Activated effector memory CD4-positive, alpha-beta T cell treated with anti-CD3 and anti-CD28 coated beads, Interleukin-2, amount 50 U/mL, for 16 hours (primary cell): ENCODE data around the gene C12orf54.
"Not testable (repeated sequence)": the region's sequence is repeated elsewhere in the genome, so short reads cannot be mapped to it uniquely, and the experiment has no call there.

Source experiments
- DNase-seq: peaks from one replicate; pipeline ENCODE4 v3.0.0-alpha.2; 2020

Gene C12orf54

GRCh38 chr12:48512855-48513254 lies 30.6 kb downstream of the C12orf54 start:
- no peak for DNase-seq

- DNase-seq = no peak
Observed at GRCh38 chr12:48514728-48515127, 32.4 kb downstream of the C12orf54 start.

GRCh38 chr12:48520381-48520780 lies 38.1 kb downstream of the C12orf54 start:
- not testable (repeated sequence) for DNase-seq

- DNase-seq = no peak
Observed at GRCh38 chr12:48525332-48525731, 43.0 kb downstream of the C12orf54 start, which contains the start of gene OR8S1. TSS of gene OR8S1 (plus strand) at chr12:48525632. CDS start at chr12:48525632, 0 bp downstream.

- no peak for DNase-seq
Observed at GRCh38 chr12:48527891-48528670, 45.8 kb downstream of the C12orf54 start.

GRCh38 chr12:48532601-48533000 lies 50.3 kb downstream of the C12orf54 start:
- DNase-seq = no peak

- no peak for DNase-seq
Observed at GRCh38 chr12:48536602-48537001, 54.3 kb downstream of the C12orf54 start.

- peak; percentile 76 for DNase-seq
Observed at GRCh38 chr12:48542300-48542928, 60.1 kb downstream of the C12orf54 start.

- DNase-seq = no peak
Observed at GRCh38 chr12:48545833-48546469, 63.7 kb downstream of the C12orf54 start.
